GM23248 (cell line): ENCODE data around the gene SAPCD2. TPM values are rescaled to one million over a fixed set of nuclear protein-coding genes. Genes with fewer than 3 reads are reported as not detected.

Source experiments
- DNase-seq: peaks from one replicate; pipeline ENCODE4 v3.0.0-alpha.2; 2015
- H2AFZ ChIP-seq: fragments of 200-600 bp; sonication (generic); 2 replicates; pipeline ENCODE4 v1.6.1; 2016; ENCODE audit warnings: antibody characterized with exemption
- H3F3A ChIP-seq: fragments of 200-600 bp; sonication (generic); 2 replicates; pipeline ENCODE4 v1.6.1; 2016; ENCODE audit warnings: mild to moderate bottlenecking, antibody characterized with exemption, mixed run types; ENCODE audit not compliant: insufficient read depth
- H3K27ac ChIP-seq: fragments of 200-600 bp; sonication (generic); 2 replicates; pipeline ENCODE4 v1.5.1; 2016; ENCODE audit warnings: mild to moderate bottlenecking
- H3K27me3 ChIP-seq: fragments of 200-600 bp; sonication (generic); replicated peaks from 2 replicates; pipeline ENCODE4 v1.6.1; 2016; ENCODE audit warnings: mild to moderate bottlenecking; ENCODE audit not compliant: insufficient read depth
- H3K36me3 ChIP-seq: fragments of 200-600 bp; sonication (generic); 2 replicates; pipeline ENCODE4 v1.6.1; 2016; ENCODE audit warnings: low read depth, mild to moderate bottlenecking
- H3K4me1 ChIP-seq: fragments of 200-600 bp; sonication (generic); 2 replicates; pipeline ENCODE4 v1.6.1; 2016; ENCODE audit warnings: mild to moderate bottlenecking; ENCODE audit not compliant: insufficient read depth
- H3K4me2 ChIP-seq: fragments of 200-600 bp; sonication (generic); one replicate; pipeline ENCODE4 v1.6.1; 2016; ENCODE audit warnings: mild to moderate bottlenecking; ENCODE audit not compliant: unreplicated experiment
- H3K4me3 ChIP-seq: fragments of 200-600 bp; sonication (generic); 2 replicates; pipeline ENCODE4 v1.5.1; 2016; ENCODE audit warnings: mild to moderate bottlenecking
- H3K79me2 ChIP-seq: fragments of 200-600 bp; sonication (generic); 2 replicates; pipeline ENCODE4 v1.6.1; 2016; ENCODE audit warnings: mild to moderate bottlenecking; ENCODE audit not compliant: insufficient read depth
- H3K9ac ChIP-seq: fragments of 200-600 bp; sonication (generic); 2 replicates; pipeline ENCODE4 v1.6.1; 2016; ENCODE audit warnings: mild to moderate bottlenecking
- H3K9me2 ChIP-seq: fragments of 200-600 bp; sonication (generic); 2 replicates; pipeline ENCODE4 v1.6.1; 2016; ENCODE audit warnings: mixed run types, mild to moderate bottlenecking, moderate library complexity; ENCODE audit not compliant: insufficient read depth
- H3K9me3 ChIP-seq: fragments of 200-600 bp; sonication (generic); one replicate; pipeline ENCODE4 v1.6.1; 2017; ENCODE audit warnings: low read depth
- H4K20me1 ChIP-seq: fragments of 200-600 bp; sonication (generic); 2 replicates; pipeline ENCODE4 v1.6.0; 2016; ENCODE audit not compliant: insufficient read depth
- EZH2 ChIP-seq: fragments of 200-600 bp; sonication (generic); IDR thresholded peaks from 2 replicates; pipeline ENCODE4 v1.6.1; 2018; ENCODE audit warnings: antibody characterized with exemption, mild to moderate bottlenecking; ENCODE audit not compliant: insufficient read depth, poor library complexity, severe bottlenecking
- EZH2phosphoT487 ChIP-seq: fragments of 200-600 bp; sonication (generic); IDR thresholded peaks from 2 replicates; pipeline ENCODE4 v1.6.1; 2018; ENCODE audit warnings: antibody characterized with exemption, moderate library complexity, mild to moderate bottlenecking, low read depth; ENCODE audit not compliant: insufficient read depth
- WGBS, 2 experiments: methylation state at CpG; one replicate each; pipeline ENCODE4 v1.1.6; 2015 to 2017; ENCODE audit warnings: low lambda C conversion rate in 2 of 2, low coverage in 1 of 2; ENCODE audit errors: missing lambda C conversion rate in 2 of 2; 5-methylcytosine and 5-hydroxymethylcytosine counted together
- in situ Hi-C: fragments of 300-500 bp; cut with MboI; formaldehyde crosslinking; loops from 2 replicates; pipeline ENCODE4 v1.15.0; 2020
- polyA plus RNA-seq: library from polyadenylated mRNA; unstranded; fragments of >200 nt; fragmentation: Nextera tagmentation; extraction: Ambion mirVana; gene quantifications from 2 replicates; pipeline ENCODE4 v1.2.1, GENCODE V29; 2016
- total RNA-seq: library from RNA; depleted of rRNA; stranded (reverse); fragments of >200 nt; shearing (Covaris generic); gene quantifications from 2 replicates; pipeline ENCODE4 v1.2.3, GENCODE V29; 2014

SAPCD2 gene
- total and polyA plus RNA-seq, 2 experiments from 2014 or later: 0.88 to 5.4 TPM

DNA sequence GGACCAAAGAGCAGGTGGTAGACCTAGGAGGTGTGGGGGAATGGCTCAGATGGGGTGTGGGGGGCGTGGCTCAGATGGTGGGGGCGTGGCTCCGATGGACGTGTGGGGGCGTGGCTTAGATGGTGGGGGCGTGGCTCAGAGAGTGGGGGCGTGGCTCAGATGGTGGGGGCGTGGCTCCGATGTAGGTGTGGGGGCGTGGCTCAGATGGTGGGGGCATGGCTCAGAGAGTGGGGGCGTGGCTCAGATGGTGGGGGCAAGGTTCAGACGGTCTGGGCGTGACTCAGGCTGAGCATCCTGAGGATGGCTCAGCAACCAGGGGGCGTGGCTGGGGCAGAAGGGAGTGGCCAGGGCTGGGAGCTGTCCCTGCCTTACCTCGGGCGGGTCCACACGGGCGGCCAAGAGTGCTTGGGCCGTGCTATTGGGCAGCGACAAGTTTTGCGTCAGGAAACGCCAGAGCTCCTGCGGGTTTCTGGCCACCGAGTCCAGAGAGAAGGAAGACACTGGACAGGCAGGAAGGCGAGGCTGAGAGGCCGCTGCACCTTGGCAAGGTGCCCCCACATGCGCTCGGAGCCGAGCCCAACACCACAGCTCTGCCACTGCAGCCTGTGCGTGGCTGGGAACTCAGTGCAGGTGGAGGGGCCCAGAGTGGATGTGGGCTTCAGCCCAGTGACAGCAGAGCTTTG, 48.2 kb downstream of the SAPCD2 start:
- Histone ChIP-seq H3K79me2 (no peaks in the 10 kb centered on the region), H3K27ac (no peak overlapping the region), H3K4me2 (no peak overlapping the region), H3K4me1 (no peaks in the 10 kb centered on the region), H3K9ac (no peak overlapping the region), H2AFZ (no peak overlapping the region), H4K20me1 (no peaks in the 10 kb centered on the region), H3K27me3 (no peaks in the 10 kb centered on the region), H3K4me3 (no peak overlapping the region), H3F3A (no peaks in the 10 kb centered on the region), H3K9me3 (no peaks in the 10 kb centered on the region), H3K9me2 (no peaks in the 10 kb centered on the region), H3K36me3 (no peaks in the 10 kb centered on the region)
- in situ Hi-C loops: no loop called here
- 57 to 93% methylated on average over 16 to 30 of the region's 30 CpGs for WGBS, 2 experiments
- DNase-seq: peak; percentile 85
- TF ChIP-seq EZH2 (no peak), EZH2phosphoT487 (no peak)

DNA sequence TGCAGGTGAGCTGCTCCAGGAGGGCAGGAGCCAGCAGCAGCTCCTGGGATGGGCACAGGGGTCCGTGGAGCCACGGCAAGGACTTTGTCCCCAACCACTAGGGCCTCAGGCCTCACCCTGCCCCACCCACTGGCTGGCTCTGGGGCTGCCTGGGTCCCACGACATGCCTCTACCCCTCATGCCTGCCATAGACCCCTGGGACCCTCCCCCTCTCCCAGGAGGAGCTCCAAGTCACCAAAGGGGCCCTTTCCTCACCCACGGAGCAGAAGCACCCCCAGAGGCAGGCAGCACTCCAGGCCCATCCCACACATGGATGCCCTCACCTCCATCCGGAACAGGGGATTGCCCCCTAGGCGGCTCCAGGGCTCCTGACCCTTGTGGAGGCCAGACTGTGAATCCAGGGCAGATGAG, 48.8 kb downstream of the SAPCD2 start:
- Histone ChIP-seq H4K20me1 (no peaks in the 10 kb centered on the region), H3K9me2 (no peaks in the 10 kb centered on the region), H3K9ac (no peak overlapping the region), H3K27me3 (no peaks in the 10 kb centered on the region), H3K9me3 (no peaks in the 10 kb centered on the region), H3K4me2 (no peak overlapping the region), H3K36me3 (no peaks in the 10 kb centered on the region), H3K79me2 (no peaks in the 10 kb centered on the region), H3K27ac (no peak overlapping the region), H2AFZ (no peak overlapping the region), H3F3A (no peaks in the 10 kb centered on the region), H3K4me1 (no peaks in the 10 kb centered on the region), H3K4me3 (no peak overlapping the region)
- in situ Hi-C loops: no loop called here
- 94 to 98% methylated on average over 4 to 6 of the region's 6 CpGs for WGBS, 2 experiments
- TF ChIP-seq EZH2phosphoT487 (no peak), EZH2 (no peak)
- DNase-seq: no peak

DNA sequence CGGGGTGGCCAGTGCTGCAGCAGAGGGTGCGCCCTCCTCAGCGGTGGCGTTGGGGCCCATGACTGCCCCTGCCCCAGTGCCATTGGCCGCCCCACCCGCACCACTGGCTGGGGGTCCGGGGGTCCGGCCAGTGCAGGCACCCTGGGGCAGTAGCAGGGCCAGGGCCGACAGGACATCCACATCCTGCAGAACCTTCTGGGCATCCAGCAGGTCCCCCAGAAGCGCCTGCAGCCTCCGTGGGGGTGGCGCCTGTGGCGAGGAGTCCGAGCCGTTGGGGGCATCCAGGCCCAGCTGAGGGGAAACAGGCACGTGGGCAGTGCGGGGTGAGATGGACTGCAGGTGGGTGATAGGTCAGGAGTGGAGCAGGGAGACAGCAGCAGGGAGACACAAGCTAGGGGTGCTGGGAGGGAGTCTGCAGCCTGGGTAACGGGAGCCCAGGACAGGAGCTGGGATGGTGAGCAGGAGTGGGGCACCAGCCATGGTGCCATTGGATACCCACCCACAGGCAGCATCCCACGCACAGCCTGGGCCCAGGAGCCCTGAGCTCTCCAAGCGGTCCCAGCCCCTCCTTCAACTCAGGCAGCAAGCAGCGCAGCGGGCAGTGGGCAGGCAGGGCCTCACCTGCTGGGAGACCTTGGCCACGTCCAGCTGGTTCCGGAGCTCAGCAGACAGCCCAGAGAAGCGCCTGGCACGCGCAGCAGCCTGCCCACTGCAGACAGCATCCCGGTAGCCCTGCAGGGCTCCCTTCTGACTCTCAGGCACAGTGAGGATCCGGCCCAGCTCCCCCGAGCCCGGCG, 49.4 kb downstream of the SAPCD2 start:
- H3K27me3 ChIP-seq: no peaks in the 10 kb centered on the region
- DNase-seq: no peak
- no peak overlapping the region for H3K9ac ChIP-seq
- no peak overlapping the region for H3K4me2 ChIP-seq
- no peak overlapping the region for H3K27ac ChIP-seq
- TF ChIP-seq EZH2 (no peak), EZH2phosphoT487 (no peak)
- H3K79me2 ChIP-seq: no peaks in the 10 kb centered on the region
- WGBS, 2 experiments: 92 to 94% methylated on average over 31 to 32 of the region's 32 CpGs
- no peaks in the 10 kb centered on the region for H3F3A ChIP-seq
- no peaks in the 10 kb centered on the region for H3K4me1 ChIP-seq
- H3K4me3 ChIP-seq: no peak overlapping the region
- no peaks in the 10 kb centered on the region for H3K9me3 ChIP-seq
- no peaks in the 10 kb centered on the region for H4K20me1 ChIP-seq
- H3K9me2 ChIP-seq: no peaks in the 10 kb centered on the region
- no peak overlapping the region for H2AFZ ChIP-seq
- in situ Hi-C loops: no loop called here
- H3K36me3 ChIP-seq: no peaks in the 10 kb centered on the region

DNA sequence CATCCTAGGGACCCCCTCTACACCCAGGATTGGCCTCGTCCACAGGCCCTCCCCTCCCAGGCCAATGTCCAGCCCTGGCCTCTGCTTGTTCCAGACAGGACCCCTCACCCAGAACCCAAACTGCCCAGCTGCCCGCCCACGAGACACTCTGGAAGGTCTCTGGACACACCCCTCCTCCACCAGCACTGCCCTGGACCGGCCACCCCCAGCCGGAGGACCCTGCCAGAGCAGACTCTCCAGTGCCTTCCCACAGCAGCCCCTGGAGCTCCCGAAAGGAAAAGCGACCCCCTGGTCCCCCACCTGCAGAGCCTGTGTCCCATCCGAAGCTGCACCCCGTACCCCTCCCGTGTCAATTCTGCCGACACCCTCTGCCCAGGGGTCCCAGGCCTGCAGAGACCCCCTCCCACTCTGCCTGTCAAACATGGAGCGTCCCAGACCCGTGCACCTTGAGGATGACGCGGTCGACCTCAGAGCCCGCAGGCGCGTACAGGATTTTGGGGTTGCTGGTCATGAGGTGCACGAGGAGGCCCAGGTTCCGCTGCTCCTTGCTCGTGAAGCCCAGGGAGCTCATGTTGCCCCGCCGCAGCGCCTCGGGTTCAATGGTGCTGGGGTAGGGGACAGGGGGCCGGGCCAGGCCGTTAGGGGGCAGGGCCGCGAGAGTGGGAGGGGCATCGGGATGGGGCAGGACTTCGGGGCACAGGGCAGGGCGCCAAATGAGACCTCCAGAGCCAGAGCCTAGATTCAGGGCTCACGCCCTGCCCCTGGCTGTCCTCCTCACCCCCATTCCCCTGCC, 50.3 kb downstream of the SAPCD2 start:
- Histone ChIP-seq H4K20me1 (no peaks in the 10 kb centered on the region), H3K79me2 (no peaks in the 10 kb centered on the region), H3K4me3 (no peak overlapping the region), H3K9me2 (no peaks in the 10 kb centered on the region), H3F3A (no peaks in the 10 kb centered on the region), H3K27ac (no peak overlapping the region), H3K4me2 (no peak overlapping the region), H3K4me1 (no peaks in the 10 kb centered on the region), H2AFZ (no peak overlapping the region), H3K9ac (no peak overlapping the region), H3K9me3 (no peaks in the 10 kb centered on the region), H3K27me3 (no peaks in the 10 kb centered on the region), H3K36me3 (no peaks in the 10 kb centered on the region)
- no peak for DNase-seq
- WGBS, 2 experiments: 89 to 96% methylated on average over 17 to 34 of the region's 34 CpGs
- TF ChIP-seq EZH2phosphoT487: no peak
- no peak for TF ChIP-seq EZH2
- in situ Hi-C loops: no loop called here
